ENCODE results near the gene INSL3.
A peak's percentile ranks its signal among the peaks of the same experiment; 100 is the strongest.

INSL3 gene

DNA sequence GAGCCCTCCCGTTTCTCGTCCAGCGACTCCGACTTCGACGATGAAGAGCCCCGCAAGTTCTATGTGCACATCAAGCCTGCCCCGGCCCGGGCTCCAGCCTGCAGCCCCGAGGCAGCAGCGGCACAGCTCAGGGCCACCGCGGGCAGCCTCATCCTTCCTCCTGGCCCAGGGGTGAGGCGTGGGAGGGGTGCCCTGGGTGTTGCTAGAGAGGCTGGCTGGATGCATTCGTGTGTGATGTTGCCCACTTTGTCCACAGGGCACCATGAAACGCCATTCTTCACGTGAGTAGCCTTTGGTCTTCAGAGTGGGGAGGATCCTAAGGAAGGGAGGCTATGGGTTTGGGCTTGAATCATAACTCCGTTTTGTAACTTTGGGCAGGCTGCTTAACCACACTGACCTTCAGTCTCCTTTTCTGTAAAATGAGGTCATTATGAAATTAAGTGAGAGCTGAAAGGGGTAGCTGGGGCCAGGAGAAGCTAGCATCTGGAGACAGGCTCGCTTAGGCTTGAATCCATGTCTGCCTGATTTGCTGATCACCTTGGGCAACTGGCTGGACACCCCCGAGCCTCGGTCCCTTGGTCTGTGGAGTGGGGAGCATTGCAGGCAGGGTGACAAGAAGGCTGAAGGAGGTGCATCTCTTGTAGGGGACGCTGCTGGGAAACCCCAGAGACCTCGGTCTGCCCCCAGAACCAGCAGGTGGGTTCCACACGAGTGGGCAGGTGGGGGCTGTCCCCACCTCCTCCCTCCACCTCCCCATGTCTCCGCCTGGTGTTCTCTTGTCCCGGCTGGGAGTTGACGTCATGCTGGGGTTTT lies 45.1 kb downstream of the INSL3 start:
- no peak for TF ChIP-seq CTCF (IDR thresholded peaks at IDR 0.05; ENCODE audit: low read depth, low read length)
- no peak overlapping the region for H3K4me3 ChIP-seq (ENCODE audit: low read depth, low read length)

GRCh38 chr19:17775245-17775927 lies 45.9 kb downstream of the INSL3 start:
- peak; percentile 88 for TF ChIP-seq CTCF (IDR thresholded peaks at IDR 0.05; ENCODE audit: low read depth, low read length)
- H3K4me3 ChIP-seq (ENCODE audit: low read depth, low read length), result no peak overlapping the region

DNA sequence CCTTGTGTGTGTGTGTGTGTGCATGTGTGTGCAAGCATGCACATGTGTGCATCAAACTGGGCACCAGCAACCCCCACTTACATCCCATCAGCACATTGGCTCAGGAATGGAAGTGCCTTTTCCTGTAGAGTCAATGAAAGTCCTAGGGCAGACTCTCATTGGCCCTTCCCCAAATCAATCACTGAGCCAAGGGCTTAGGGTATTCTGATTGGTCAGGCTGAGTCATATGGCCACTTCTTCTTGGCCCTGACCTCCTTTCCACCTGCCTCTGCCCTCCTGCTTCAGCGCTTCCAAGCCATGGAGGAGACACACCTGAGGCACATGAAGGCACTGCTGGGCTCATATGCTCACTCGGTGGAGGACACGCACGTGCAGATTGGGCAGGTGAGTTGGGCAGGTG lies 49.1 kb downstream of the INSL3 start:
- H3K4me3 ChIP-seq (ENCODE audit: low read depth, low read length), result no peak overlapping the region
- TF ChIP-seq CTCF (IDR thresholded peaks at IDR 0.05; ENCODE audit: low read depth, low read length), result no peak

GRCh38 chr19:17770613-17771012 lies 50.7 kb downstream of the INSL3 start:
- no peak for TF ChIP-seq CTCF (IDR thresholded peaks at IDR 0.05; ENCODE audit: low read depth, low read length)
- H3K4me3 ChIP-seq (ENCODE audit: low read depth, low read length), result no peak overlapping the region

DNA sequence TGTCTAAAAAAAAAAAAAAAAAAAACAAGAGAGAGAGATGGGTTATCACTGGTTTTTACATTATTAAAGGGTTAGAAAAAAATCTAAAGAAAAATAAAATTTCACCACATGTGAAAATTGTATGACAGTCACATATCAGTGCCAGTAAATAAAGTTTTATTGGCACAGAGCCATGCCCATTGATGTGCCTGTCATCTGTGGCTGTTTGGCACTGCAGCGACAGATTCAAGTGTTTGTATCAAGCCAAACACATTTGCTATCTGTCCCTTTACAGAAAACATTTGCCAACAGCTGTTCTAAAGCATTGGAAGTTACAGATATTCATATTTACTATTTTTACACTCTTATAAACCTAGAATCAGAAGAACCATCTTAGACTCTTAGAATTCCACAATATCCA lies 53.8 kb downstream of the INSL3 start:
- no peak overlapping the region for H3K4me3 ChIP-seq (ENCODE audit: low read depth, low read length)
- TF ChIP-seq CTCF (IDR thresholded peaks at IDR 0.05; ENCODE audit: low read depth, low read length), result no peak

- peak overlapping the region; percentile 27 for H3K4me3 ChIP-seq (ENCODE audit: low read depth, low read length)
- peak; percentile 93 for TF ChIP-seq CTCF (IDR thresholded peaks at IDR 0.05; ENCODE audit: low read depth, low read length)
Observed at GRCh38 chr19:17766543-17767131, 54.7 kb downstream of the INSL3 start.
